Suprapubic skin (tissue), 3 donors: ENCODE measurements around the gene GALK2.

Experiments
- EP300 ChIP-seq: sonication (generic); formaldehyde crosslinking; IDR thresholded peaks from one replicate; pipeline ENCODE4 v1.6.1; 2017; ENCODE audit warnings: antibody characterized with exemption
- TF ChIP-seq, protein P1 (sequence below), 2 donors: fragments of 200-600 bp in 1 of 2; fragments of 450-650 bp in 1 of 2; sonication (generic) in 1 of 2; IDR thresholded peaks; one replicate each; pipeline ENCODE4 v1.5.1; 2016 to 2019; ENCODE audit warnings: antibody characterized with exemption in 2 of 2, mild to moderate bottlenecking in 1 of 2, moderate library complexity in 1 of 2

DNA sequence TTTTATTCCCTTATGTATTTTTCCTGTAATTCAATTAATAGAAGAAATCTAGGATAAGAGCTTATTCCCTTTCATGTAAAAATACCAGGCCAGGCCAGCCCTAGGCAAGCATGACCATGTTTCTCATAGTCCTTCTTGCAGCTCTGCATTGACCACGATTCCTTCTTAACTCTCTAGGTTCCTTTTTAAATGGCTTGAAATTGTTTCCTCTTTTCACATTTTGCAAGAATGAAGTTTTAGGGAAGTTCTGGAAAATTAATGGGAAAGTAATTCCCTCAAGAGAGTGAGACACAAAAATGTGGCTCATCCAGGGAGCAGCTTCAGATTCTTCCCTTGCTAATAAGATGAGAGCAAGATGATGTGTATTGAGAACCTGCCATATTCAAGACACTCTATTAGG, 136.5 kb downstream of the GALK2 start:
- TF ChIP-seq, protein P1, sequence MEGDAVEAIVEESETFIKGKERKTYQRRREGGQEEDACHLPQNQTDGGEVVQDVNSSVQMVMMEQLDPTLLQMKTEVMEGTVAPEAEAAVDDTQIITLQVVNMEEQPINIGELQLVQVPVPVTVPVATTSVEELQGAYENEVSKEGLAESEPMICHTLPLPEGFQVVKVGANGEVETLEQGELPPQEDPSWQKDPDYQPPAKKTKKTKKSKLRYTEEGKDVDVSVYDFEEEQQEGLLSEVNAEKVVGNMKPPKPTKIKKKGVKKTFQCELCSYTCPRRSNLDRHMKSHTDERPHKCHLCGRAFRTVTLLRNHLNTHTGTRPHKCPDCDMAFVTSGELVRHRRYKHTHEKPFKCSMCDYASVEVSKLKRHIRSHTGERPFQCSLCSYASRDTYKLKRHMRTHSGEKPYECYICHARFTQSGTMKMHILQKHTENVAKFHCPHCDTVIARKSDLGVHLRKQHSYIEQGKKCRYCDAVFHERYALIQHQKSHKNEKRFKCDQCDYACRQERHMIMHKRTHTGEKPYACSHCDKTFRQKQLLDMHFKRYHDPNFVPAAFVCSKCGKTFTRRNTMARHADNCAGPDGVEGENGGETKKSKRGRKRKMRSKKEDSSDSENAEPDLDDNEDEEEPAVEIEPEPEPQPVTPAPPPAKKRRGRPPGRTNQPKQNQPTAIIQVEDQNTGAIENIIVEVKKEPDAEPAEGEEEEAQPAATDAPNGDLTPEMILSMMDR (IDR thresholded peaks at IDR 0.05): no peak
- no peak for TF ChIP-seq EP300
